GM10266 (cell line): ENCODE results near the gene TFDP1.

Experiments used
- DNase-seq: peaks from one replicate; pipeline ENCODE4 v3.0.0; 2012; ENCODE audit errors: extremely low spot score
- TF ChIP-seq, protein P1 (sequence below): IDR thresholded peaks from 2 replicates; pipeline ENCODE4 v1.5.1; 2012; ENCODE audit warnings: mild to moderate bottlenecking, low read depth; ENCODE audit not compliant: control insufficient read depth, insufficient read depth; ENCODE audit errors: missing control alignments

Gene TFDP1

DNA sequence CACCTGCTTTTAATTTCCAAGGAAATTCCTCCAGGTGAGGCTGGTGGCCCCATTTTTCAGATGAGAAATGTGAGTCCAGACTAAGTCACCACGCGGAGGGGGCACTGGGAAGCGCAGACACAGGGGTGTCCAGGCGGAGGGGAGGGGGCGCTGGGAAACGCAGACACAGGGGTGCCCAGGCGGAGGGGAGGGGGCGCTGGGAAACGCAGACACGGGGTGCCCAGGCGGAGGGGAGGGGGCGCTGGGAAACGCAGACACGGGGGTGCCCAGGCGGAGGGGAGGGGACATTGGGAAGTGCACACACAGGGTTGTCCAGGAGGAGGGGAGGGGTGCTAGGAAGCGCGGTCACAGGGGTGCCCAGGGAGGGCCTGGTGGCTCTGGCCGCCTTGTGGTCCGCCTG is 86.0 kb downstream of the TFDP1 start:
- TF ChIP-seq, protein P1, sequence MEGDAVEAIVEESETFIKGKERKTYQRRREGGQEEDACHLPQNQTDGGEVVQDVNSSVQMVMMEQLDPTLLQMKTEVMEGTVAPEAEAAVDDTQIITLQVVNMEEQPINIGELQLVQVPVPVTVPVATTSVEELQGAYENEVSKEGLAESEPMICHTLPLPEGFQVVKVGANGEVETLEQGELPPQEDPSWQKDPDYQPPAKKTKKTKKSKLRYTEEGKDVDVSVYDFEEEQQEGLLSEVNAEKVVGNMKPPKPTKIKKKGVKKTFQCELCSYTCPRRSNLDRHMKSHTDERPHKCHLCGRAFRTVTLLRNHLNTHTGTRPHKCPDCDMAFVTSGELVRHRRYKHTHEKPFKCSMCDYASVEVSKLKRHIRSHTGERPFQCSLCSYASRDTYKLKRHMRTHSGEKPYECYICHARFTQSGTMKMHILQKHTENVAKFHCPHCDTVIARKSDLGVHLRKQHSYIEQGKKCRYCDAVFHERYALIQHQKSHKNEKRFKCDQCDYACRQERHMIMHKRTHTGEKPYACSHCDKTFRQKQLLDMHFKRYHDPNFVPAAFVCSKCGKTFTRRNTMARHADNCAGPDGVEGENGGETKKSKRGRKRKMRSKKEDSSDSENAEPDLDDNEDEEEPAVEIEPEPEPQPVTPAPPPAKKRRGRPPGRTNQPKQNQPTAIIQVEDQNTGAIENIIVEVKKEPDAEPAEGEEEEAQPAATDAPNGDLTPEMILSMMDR, result no peak
- DNase-seq, result no peak

DNA sequence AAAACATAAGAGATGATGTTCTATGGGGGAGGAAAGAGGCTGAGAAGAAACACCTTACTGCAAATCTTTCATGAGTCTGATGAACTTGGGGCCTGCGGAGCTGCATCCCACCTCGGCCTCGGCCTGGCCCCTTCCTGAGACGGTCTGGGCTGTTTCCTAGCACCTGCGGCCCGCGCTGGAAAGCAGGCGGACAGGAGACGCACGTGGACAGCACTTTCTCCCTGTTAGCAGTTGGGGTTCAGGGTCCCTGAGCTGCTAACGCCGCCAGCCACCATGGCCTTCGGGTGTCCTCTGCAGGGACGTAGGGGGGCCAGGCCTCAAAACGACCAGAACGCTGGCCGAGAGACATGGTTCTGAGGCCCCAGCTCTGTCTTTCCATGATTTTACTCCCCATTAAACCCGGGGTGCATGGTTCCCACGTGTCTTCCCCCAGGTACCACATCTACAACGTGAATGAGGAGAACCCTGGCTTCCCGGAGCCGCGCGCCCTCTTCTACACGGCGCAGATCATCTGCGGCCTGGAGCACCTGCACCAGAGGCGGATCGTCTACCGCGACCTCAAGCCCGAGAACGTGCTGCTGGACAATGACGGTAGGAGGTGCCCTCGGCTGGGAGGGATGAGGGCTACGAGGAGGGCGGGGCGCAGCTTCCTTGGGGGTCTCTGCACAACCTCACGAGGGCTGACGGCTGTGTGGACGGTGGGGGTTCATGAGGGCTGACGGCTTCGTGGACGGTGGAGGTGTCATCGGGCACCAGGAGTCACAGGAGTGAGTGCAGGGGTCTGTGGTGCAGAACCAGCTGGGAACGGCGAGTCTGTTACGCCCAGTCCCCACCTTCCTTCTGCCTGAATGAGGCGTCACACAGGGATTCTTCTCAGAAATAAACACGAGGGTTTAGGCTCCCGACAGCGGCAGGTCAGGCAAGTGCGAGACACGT is 86.8 kb downstream of the TFDP1 start:
- TF ChIP-seq, protein P1, result no peak
- DNase-seq, result no peak

DNA sequence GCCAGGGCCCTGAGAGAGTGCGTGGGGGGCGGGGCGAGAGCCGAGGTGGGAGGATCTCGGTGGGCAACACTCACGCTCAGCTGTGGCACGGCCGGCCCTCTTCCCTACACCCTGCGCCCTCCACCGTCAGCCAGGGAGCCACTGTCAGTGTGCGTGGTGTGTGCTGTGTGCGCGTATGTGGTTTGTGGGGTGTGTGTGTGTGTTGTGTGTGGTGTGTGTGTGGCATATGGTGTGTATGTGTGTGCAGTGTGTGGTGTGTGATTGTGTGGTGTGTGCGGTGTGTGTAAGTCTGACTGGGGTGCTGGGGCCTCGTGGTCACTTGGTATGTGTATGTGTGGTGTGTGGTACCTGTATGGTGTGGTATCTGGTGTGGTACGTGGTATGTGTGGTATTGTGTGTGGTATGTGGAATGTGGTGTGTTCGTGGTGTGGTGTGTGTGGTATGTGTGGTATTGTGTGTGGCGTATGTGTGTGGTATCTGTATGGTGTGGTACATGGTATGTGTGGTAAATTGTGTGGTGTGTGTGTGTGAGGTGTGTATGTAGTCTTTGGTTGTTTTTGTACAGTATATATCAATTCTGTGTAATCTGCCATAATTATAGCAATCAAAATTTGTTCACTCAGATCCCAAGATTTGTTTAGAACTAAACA is 87.6 kb downstream of the TFDP1 start:
- DNase-seq, result no peak

More for the DNA sequence above, 87.6 kb downstream of the TFDP1 start:
- TF ChIP-seq, protein P1, result no peak
